ENCODE results near the gene ZNF626. TPM values are rescaled to one million over a fixed set of nuclear protein-coding genes. Genes with fewer than 3 reads are reported as not detected.

Gene ZNF626
- total RNA-seq: 18.1 and 21.9 TPM in 2 replicates

DNA sequence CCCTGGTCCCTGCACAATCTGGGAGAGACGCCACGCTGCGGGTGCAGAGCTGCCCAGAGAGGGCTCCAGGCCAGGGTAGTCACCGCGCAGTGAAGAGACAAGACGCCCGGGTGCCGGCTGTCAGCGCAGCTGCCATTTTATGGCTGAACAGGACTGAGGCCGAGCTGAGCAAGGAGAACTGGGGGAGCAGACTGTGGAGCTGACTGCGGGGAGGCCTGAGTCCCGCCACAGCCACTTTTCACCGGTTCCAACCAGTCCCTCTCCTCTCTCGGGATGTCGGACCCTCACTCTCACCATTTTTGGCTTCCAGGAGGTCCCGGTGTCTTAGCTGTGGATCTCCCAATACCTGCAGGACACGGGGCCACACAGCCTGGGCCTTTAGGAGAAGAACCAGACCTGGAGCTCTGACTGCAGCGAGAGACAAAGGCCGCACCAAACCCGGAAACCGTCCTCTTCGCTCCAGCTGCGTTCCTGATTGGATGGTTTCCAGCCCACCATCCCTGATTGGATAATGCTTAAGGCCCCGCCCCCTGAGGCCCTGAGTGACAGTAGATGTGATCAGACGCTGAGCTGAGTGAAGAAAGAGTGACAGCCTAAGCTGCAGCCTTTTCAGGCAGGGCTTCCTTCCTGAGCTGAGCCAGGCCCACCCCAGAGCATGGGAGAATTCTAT is at the start of gene ZNF626:
ZNF626 (minus strand) TSS at position 422 of the 670 bp plus-strand sequence; CDS start at position 297, 125 bp downstream.

Other genes starting within 250 kb of the ZNF626 start
- gene ZNF737, start 95.8 kb downstream of the ZNF626 start, total RNA-seq: 19.0 and 24.7 TPM in 2 replicates
- gene ZNF66, start 114.7 kb upstream of the ZNF626 start, total RNA-seq: 6.2 and 6.7 TPM in 2 replicates